Stimulated activated CD8-positive, alpha-beta memory T cell treated with anti-CD3 and anti-CD28 coated beads, Interleukin-12 subunit alpha, Interleukin-12 subunit beta, amount 100 ng/mL, for 1 hour (primary cell): Measurements from ENCODE around the gene ACHE.

Source experiments
- DNase-seq: peaks from one replicate; pipeline ENCODE4 v3.0.0-alpha.2; 2020; ENCODE audit warnings: low read depth

The ACHE gene

GRCh38 chr7:100896732-100897608 lies 1.3 kb upstream of the ACHE start:
- peak; percentile 65 for DNase-seq

DNA sequence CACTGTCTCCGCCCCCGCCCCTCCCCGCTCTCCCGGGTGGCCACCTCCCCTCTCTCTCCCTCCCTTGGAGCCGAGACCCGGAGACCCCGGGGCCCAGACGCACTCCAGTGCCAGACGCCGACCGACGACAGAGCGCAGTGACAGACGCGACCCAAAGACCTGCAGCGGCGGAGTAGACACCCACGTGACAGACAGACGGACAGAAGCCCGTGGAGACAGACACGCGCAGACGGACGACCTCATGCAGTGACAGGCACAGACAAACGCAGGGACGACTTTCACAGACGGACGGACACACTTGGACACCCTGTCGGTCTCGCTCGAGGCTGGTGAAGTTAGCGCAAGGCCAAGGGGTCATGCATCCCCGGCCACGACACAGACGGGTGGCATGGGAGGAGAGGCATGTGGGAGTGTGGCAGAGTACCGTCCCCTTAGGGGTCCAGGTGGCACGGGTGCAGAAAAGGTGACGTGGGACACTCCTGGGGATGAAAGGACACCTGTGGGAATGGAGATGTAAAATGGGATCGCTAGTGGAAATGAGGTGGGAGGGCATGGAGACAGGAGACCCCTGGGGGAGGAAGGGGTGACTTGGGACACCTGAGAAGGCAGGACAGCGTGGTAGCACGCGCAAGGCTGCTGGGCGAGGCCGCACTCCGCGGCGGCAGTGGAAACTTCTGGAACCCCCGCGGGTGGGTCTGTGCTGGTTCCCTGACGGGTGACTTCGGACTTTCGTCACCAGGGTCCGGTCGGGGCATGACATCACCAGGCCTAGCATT lies 456 bp upstream of the ACHE start:
- DNase-seq: no peak

- peak; percentile 44 for DNase-seq
Measured at GRCh38 chr7:100894860-100895700, 608 bp downstream of the ACHE start.

DNA sequence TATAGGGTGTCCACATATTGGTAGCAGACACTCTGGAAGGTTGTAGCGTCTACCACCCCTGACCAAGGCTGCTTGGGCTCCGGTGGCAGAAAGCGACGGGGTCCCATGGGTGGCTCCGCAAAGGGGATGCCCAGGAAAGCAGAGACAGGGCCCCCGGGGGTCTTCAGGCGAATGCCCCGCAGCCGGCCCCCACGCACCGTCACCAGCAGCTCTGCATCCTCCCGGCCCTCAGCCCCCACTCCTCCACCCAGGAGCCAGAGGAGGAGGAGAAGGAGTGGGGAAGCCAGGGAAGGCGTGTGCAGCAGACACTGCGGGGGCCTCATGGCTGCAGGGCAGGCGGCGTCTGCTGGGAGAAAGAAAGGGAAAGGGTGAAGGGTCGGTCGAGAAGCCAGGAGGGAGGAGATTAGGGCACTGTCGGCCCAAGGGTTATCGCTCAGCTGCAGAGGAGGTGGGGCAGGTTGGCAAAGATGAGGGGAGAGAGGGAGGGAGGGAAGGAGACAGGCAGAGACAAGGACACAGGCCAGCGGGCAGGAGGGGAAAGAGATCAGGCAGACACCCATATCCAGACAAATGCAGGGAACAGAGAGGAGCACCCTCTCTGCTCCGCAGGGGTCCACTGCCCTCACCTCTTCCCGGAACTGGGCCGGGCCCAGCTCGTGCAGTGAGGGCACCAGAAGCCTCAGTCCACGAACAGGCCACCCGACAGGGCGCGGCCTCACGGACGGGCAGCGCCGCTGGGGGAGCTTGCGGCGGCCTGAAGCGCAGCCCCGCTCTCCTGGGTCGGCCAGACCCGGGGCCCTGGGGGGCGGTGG lies 1.6 kb downstream of the ACHE start:
- no peak for DNase-seq

DNA sequence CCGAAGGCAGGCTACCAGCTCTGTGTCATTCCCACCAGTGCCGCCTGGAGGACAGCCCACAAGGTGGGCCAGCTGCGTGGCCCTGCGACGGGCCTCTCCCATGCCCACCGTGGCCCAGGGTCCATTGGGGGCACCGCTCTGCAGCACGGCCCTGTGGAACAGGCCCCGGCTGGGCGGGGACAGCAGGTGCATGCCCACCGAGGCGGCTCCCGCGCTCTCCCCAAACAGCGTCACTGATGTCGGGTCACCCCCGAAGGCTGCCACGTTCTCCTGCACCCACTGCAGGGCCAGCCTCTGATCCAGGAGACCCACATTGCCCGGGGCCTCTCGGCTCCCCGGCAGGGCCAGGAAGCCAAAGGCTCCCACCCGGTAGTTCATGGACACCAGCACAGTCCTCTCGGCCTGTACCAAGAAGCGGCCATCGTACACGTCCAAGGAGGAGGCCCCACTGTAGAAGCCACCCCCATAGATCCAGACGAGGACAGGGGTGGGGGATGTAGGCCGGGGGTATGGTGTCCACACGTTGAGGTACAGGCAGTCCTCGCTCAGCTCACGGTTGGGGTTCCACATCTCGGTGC lies 2.3 kb downstream of the ACHE start:
- DNase-seq: no peak

- no peak for DNase-seq
Measured at GRCh38 chr7:100892364-100893317, 3.0 kb downstream of the ACHE start.

- no peak for DNase-seq
Measured at GRCh38 chr7:100891568-100892247, 4.0 kb downstream of the ACHE start.

GRCh38 chr7:100890653-100891567 lies 4.8 kb downstream of the ACHE start:
- DNase-seq: no peak

DNA sequence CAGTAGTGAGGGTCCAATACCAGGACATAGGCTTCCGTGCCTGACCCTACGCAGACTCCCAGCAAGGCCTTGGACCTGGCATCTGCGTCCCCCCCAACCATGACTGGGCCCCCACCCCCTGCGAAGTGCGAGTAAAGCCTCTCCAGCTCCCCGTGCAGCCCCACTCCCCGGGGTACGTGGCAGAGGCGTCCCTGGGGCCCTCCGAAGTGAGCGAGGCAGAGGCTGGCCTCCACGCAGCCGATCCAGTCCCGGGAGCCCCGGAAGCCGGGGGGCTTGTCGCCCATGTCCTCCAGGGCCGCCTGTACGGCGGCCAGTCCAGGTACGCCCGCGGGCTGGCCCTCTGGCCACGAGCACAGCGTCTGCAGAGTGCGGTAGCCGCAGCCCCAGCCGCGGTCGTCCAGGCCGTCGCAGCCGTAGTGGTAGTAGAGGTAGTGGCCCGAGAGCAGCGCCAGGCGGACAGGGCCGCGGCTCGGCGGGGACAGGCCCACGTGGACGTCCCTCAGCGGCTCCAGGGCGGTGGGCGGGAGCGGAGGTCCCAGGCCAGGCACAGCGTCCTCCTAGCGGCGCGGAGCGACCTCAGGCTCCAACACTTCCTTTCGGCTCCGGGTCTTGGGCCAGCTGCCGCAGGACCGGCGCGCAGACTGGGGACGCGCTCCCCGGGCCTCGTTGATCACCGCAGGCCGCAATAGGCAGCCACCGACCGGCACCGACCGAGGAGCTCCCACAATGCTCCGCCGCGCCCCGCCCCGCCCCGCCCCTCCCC lies 6.5 kb downstream of the ACHE start, which contains the start of gene UFSP1:
TSS of gene UFSP1 (minus strand) at position 728 of the 763 bp plus-strand sequence. CDS start at position 284, 444 bp downstream.
- no peak for DNase-seq

GRCh38 chr7:100888291-100888987 lies 7.2 kb downstream of the ACHE start:
- no peak for DNase-seq

DNA sequence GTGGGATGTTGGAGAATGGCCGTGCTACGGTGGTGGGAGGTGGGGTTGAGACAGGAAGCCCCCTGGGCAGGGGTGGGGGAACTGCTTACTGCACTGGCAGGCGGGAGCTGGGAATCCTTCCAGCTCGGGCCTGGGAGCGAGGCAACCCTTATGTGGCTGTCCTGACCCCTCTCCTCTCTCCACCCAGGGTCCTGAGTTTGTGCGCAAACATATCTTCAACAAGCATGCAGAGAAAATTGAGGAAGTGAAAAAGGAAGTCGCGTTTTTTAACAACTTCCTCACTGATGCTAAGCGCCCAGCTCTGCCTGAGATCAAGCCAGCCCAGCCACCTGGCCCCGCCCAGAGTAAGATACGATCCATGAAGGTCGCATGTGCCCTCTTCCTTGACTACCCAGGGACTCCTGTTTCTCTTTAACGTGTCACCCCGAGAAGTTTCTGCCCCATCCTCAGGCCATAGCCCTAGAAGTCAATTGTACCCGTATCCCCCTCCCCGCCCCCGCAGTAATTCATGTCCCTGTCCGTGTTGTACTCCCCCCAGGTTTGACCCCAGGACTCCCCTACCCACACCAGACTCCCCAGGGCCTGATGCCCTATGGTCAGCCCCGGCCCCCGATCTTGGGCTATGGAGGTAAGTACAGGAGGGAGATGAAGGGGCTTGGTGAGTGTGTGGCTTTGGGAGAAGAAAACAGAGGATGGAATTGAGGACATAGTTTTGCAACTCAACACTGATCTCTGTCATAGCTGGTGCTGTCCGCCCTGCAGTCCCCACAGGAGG lies 8.0 kb downstream of the ACHE start:
- no peak for DNase-seq

- no peak for DNase-seq
Measured at GRCh38 chr7:100886936-100887515, 8.7 kb downstream of the ACHE start.

- no peak for DNase-seq
Measured at GRCh38 chr7:100886142-100886935, 9.3 kb downstream of the ACHE start.

DNA sequence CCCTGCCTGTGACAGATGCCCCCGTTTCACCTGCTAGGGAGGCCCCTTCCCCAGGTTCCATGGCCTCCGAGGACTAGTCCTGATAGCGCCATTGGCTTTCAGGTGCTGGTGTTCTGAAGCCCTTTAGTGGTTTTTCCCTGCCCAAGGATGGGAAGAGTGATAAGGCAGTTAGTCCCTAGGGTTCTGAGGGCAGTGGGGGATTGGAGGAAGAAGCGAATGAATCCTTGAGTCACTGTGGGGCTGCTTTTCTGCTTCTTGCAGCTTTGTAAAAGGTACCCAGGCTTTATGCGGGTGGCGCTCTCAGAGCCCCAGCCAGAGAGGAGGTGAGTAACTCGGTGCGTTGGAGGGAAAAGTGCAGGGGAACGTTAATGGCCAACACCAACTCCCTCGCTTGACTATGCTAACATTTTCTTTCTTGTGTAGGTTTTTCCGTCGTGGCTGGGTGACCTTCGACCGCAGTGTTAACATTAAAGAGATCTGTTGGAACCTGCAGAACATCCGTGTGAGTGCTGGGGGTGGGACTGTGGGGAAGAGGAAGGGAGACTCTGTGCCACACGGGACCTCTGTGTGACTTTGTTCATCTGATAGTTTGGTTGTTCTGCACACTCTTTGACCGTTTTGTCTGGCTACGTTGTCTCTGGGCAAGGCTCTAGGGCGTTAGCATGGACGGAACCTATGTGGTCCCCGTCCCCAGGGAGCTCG lies 10.1 kb downstream of the ACHE start:
- no peak for DNase-seq
